Progenitor cell of endocrine pancreas (in vitro differentiated cells): ENCODE data around the gene SLC22A12. TPM values are rescaled to one million over a fixed set of nuclear protein-coding genes. Genes with fewer than 3 reads are reported as not detected.

Source experiments
- DNase-seq: peaks from one replicate; pipeline ENCODE4 v3.0.0; 2021; ENCODE audit warnings: low spot score; ENCODE audit not compliant: unreplicated experiment
- H3K27ac Mint-ChIP-seq: 2 replicates; pipeline ENCODE4 v1.8.0; 2021; ENCODE audit warnings: mild to moderate bottlenecking, moderate library complexity, mixed read lengths
- H3K27me3 Mint-ChIP-seq: 2 replicates; pipeline ENCODE4 v1.8.0; 2021; ENCODE audit warnings: mixed read lengths
- H3K36me3 Mint-ChIP-seq: 2 replicates; pipeline ENCODE4 v1.8.0; 2022; ENCODE audit warnings: mixed read lengths; ENCODE audit not compliant: insufficient read depth
- H3K4me1 Mint-ChIP-seq: 2 replicates; pipeline ENCODE4 v1.8.0; 2021; ENCODE audit warnings: low read depth, mixed read lengths
- H3K4me3 Mint-ChIP-seq: 2 replicates; pipeline ENCODE4 v1.8.0; 2021; ENCODE audit warnings: low read depth, mild to moderate bottlenecking, moderate library complexity, mixed read lengths
- H3K9me3 Mint-ChIP-seq: 2 replicates; pipeline ENCODE4 v1.8.0; 2021; ENCODE audit warnings: low read depth, mixed read lengths
- CTCF ChIP-seq: fragments of 200-600 bp; sonication (generic); IDR thresholded peaks from one replicate; pipeline ENCODE4 v1.5.0; 2021; ENCODE audit warnings: antibody characterized with exemption, mild to moderate bottlenecking; ENCODE audit not compliant: unreplicated experiment
- total RNA-seq: library from RNA; stranded (reverse); gene quantifications from 2 replicates; pipeline ENCODE4 v1.2.1, GENCODE V29; 2021

Gene SLC22A12
- total RNA-seq, 1 donor from 2014 or later, result not detected

GRCh38 chr11:64609436-64610047 lies 18.5 kb downstream of the SLC22A12 start:
- Mint-ChIP-seq H3K9me3 (no peaks in the 10 kb centered on the region), H3K4me3 (no peak overlapping the region), H3K4me1 (no peaks in the 10 kb centered on the region), H3K36me3 (no peaks in the 10 kb centered on the region), H3K27ac (no peak overlapping the region), H3K27me3 (peaks cover 35% of the 10 kb centered on the region)
- no peak for TF ChIP-seq CTCF
- DNase-seq, result no peak

DNA sequence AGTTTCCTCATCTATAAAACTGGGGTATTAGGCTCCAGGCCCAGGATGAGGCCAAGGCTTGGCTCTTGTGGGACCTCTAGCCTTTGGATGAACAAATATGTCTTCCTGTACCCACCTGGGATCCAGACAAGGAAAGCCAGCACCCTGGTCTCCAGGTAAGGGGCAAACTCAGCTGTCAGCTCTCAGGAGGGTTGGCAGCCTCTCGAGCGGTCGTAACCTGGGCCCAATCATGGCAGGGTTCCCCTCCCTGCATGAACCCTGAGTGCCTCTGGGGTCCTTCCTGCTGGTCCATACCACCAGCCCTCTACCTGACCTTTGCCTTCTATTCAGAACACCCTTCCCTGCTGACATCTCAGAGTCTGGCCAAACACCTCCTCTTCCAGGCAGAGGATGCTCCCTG lies 19.6 kb downstream of the SLC22A12 start:
- TF ChIP-seq CTCF, result no peak
- DNase-seq, result no peak
- Mint-ChIP-seq H3K27ac (no peak overlapping the region), H3K27me3 (peaks cover 24% of the 10 kb centered on the region), H3K4me1 (no peaks in the 10 kb centered on the region), H3K36me3 (no peaks in the 10 kb centered on the region), H3K4me3 (no peak overlapping the region), H3K9me3 (no peaks in the 10 kb centered on the region)

DNA sequence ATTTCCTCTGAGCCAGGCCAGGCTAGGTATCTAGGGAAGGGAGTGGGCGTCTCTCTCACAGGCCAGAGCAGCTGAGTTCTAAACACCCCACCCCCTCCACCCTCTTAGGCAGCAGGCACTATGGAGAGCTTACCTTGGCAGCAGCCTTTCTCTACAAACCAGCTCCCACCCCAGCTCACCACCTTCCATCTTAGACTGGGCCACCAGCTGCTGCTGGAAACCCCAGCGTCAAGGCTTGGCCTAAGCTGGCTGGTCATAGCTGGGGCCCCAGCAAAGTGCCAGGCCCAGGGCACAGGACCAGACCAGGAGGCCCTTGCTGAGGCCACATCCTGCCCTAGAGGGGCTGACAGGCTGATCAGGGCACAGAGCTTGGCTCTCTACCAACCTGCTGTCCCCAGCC lies 20.2 kb downstream of the SLC22A12 start:
- TF ChIP-seq CTCF, result no peak
- Mint-ChIP-seq H3K27ac (no peak overlapping the region), H3K36me3 (no peaks in the 10 kb centered on the region), H3K4me3 (no peak overlapping the region), H3K27me3 (peaks cover 20% of the 10 kb centered on the region), H3K9me3 (no peaks in the 10 kb centered on the region), H3K4me1 (no peaks in the 10 kb centered on the region)
- no peak for DNase-seq

DNA sequence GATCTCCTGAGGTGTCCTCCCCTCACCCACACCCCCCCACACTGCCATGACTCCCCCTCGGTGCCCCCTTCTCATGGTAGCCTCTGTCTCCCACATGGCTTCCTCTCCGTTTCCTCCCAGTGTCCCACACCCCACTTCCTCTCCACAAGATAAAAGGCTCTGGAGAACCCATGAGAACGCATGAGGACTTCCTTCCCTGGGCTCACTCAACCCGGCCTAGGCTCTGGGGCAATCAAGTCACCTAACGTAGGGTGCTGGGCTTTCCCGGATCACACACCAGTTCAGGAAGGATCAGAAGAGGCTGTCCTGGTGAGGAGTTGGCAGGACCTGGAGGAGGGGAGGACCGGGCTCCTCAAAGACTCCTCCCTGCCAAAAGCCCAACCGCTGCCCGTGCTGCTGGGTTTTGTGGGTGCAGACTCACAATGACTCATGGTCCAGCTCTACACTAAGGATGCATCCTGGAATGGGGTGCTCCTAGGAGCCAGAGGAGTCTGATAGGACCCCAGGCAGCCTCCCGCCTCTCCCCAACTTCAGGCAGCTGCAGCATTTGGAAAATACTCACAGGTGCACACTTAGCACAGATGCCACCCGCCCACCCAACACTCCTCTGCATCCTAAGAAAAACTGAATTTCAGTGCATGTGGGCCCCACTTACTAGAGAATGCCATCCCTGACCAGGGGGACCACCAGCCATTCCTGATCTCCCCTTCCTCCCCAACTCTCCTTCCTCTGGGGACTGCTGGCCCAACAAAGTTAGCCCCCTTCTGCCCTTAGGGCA lies 21.0 kb downstream of the SLC22A12 start:
- H3K27me3 Mint-ChIP-seq, result peaks cover 17% of the 10 kb centered on the region
- H3K4me1 Mint-ChIP-seq, result no peaks in the 10 kb centered on the region
- no peak for TF ChIP-seq CTCF
- no peaks in the 10 kb centered on the region for H3K9me3 Mint-ChIP-seq
- no peak overlapping the region for H3K4me3 Mint-ChIP-seq
- no peak for DNase-seq
- no peak overlapping the region for H3K27ac Mint-ChIP-seq
- H3K36me3 Mint-ChIP-seq, result no peaks in the 10 kb centered on the region

- Mint-ChIP-seq H3K4me1 (no peaks in the 10 kb centered on the region), H3K27ac (no peak overlapping the region), H3K4me3 (no peak overlapping the region), H3K27me3 (peaks cover 12% of the 10 kb centered on the region), H3K36me3 (no peaks in the 10 kb centered on the region), H3K9me3 (no peaks in the 10 kb centered on the region)
- no peak for TF ChIP-seq CTCF
- DNase-seq, result no peak
Observed at GRCh38 chr11:64613648-64614047, 22.6 kb downstream of the SLC22A12 start.
